K562 (cell line): ENCODE data around the gene GNAZ. TPM values are rescaled to one million over a fixed set of nuclear protein-coding genes. Genes with fewer than 3 reads are reported as not detected.
A peak's percentile ranks its signal among the peaks of the same experiment; 100 is the strongest.

Source experiments
- ATAC-seq: fragments of 200-7000 bp; cut with Tn5 transposase; 3 replicates; pipeline ENCODE4 v1.9.1; 2020; ENCODE audit warnings: moderate library complexity
- BruUV-seq: library from RNA; stranded (reverse); fragments of 400-500 nt; replicated peaks from 2 replicates; lab custom pipeline; 2021; lab: Mats Ljungman, UMichigan
- CTCF ChIA-PET: fragments of 300-600 bp; formaldehyde crosslinking; extraction: SDS; loops from one replicate; lab custom pipeline; 2021; ENCODE audit warnings: low intra/inter-chr PET ratio; lab: Yijun Ruan, JAX
- POLR2A ChIA-PET: fragments of 300-600, 350-650 bp; sonication (Branson Sonifier 250); formaldehyde crosslinking; extraction: SDS; loops from one replicate; lab custom pipeline; 2021; ENCODE audit warnings: antibody characterized with exemption, inconsistent platforms; lab: Yijun Ruan, JAX
- DNase-seq, 4 experiments: peaks; one replicate each; pipeline versions ENCODE4 v3.0.0 to v3.0.0-alpha.2; 2011 to 2018; ENCODE audit warnings: low spot score in 3 of 4, mixed read lengths in 3 of 4; ENCODE audit errors: extremely low read depth in 1 of 4
- FAIRE-seq: peaks from 2 replicates; lab custom pipeline; 2011; peaks lifted over from hg19 to GRCh38; lab: Jason Lieb, UNC
- H2AFZ ChIP-seq: 2 replicates; pipeline ENCODE4 v1.6.0; 2011; ENCODE audit warnings: low read depth, low read length, control low read depth, inconsistent platforms
- H3K27ac ChIP-seq: fragments of 200-600 bp; 3 replicates; pipeline ENCODE4 v1.8.0; 2011; ENCODE audit warnings: low read depth, mild to moderate bottlenecking, control low read depth, inconsistent platforms, low read length, moderate library complexity, mixed read lengths; ENCODE audit errors: extremely low read depth
- H3K27me3 ChIP-seq, 2 experiments: fragments of 300-600 bp in 1 of 2; 2 replicates in 1 of 2; 3 replicates in 1 of 2; pipeline versions ENCODE4 v1.6.0 to v1.8.0; 2011; ENCODE audit warnings: inconsistent platforms in 2 of 2, low read length in 2 of 2, mild to moderate bottlenecking in 1 of 2, mixed read lengths in 1 of 2, moderate library complexity in 1 of 2; ENCODE audit not compliant: control insufficient read depth in 2 of 2, insufficient read depth in 2 of 2
- H3K36me3 ChIP-seq: fragments of 300-600 bp; 3 replicates; pipeline ENCODE4 v1.8.0; 2011; ENCODE audit warnings: mild to moderate bottlenecking, low read length, inconsistent platforms; ENCODE audit not compliant: control insufficient read depth, insufficient read depth
- H3K4me1 ChIP-seq, 2 experiments: fragments of 200-600 bp in 1 of 2; replicated peaks in 1 of 2; 2 replicates in 1 of 2; 3 replicates in 1 of 2; pipeline versions ENCODE4 v1.5.1 to v1.8.0; 2011; ENCODE audit warnings: inconsistent platforms in 2 of 2, low read length in 2 of 2, mild to moderate bottlenecking in 1 of 2, mixed read lengths in 1 of 2, moderate library complexity in 1 of 2; ENCODE audit not compliant: control insufficient read depth in 2 of 2, insufficient read depth in 2 of 2
- H3K4me2 ChIP-seq: 2 replicates; pipeline ENCODE4 v1.6.1; 2011; ENCODE audit warnings: low read length, control low read depth, inconsistent platforms, mixed read lengths; ENCODE audit not compliant: insufficient read depth
- H3K4me3 ChIP-seq: fragments of 200-600 bp; sonication (generic), shearing (Covaris generic); 2 replicates; pipeline ENCODE4 v1.5.1; 2016; ENCODE audit warnings: control low read depth, inconsistent platforms
- H3K79me2 ChIP-seq: fragments of 200-600 bp; 3 replicates; pipeline ENCODE4 v1.8.0; 2011; ENCODE audit warnings: low read length, inconsistent platforms; ENCODE audit not compliant: control insufficient read depth, insufficient read depth
- H3K9ac ChIP-seq, 2 experiments: 2 replicates each; pipeline versions ENCODE4 v1.6.0 to v1.6.1; 2011; ENCODE audit warnings: low read depth in 2 of 2, low read length in 2 of 2, control low read depth in 1 of 2, inconsistent platforms in 1 of 2, mild to moderate bottlenecking in 1 of 2, mixed read lengths in 1 of 2; ENCODE audit not compliant: insufficient read depth in 1 of 2
- H3K9me1 ChIP-seq: one replicate; pipeline ENCODE4 v1.6.0; 2011; ENCODE audit warnings: inconsistent platforms, mild to moderate bottlenecking, low read length, moderate library complexity; ENCODE audit not compliant: control insufficient read depth, insufficient read depth
- H3K9me3 ChIP-seq: replicated peaks from 2 replicates; pipeline ENCODE4 v1.5.1; 2011; ENCODE audit warnings: low read depth, low read length, inconsistent platforms; ENCODE audit not compliant: control insufficient read depth, insufficient read depth
- H4K20me1 ChIP-seq: replicated peaks from 2 replicates; pipeline ENCODE4 v1.6.1; 2011; ENCODE audit warnings: low read length, inconsistent platforms, mixed read lengths; ENCODE audit not compliant: control insufficient read depth, insufficient read depth
- FOXA1 ChIP-seq: fragments of 450-650 bp; IDR thresholded peaks from 2 replicates; pipeline ENCODE4 v1.6.1; 2016; ENCODE audit warnings: mild to moderate bottlenecking, borderline replicate concordance
- KDM2B ChIP-seq: fragments of 250-450 bp; sonication (Bioruptor Pico); IDR thresholded peaks from 2 replicates; pipeline ENCODE4 v1.8.0; 2021; ENCODE audit warnings: mild to moderate bottlenecking, moderate library complexity
- LCOR ChIP-seq: sonication (generic); formaldehyde crosslinking; IDR thresholded peaks from 2 replicates; pipeline ENCODE4 v1.8.0; 2022; ENCODE audit warnings: mild to moderate bottlenecking, missing genetic modification reagents
- MCM2 ChIP-seq: fragments of 450-650 bp; IDR thresholded peaks from 2 replicates; pipeline ENCODE4 v1.6.1; 2017; ENCODE audit warnings: low read depth, mild to moderate bottlenecking
- MYBL2 ChIP-seq, 2 experiments: fragments of 450-650 bp in 1 of 2; sonication (generic) in 1 of 2; formaldehyde crosslinking in 1 of 2; IDR thresholded peaks; 2 replicates each; pipeline versions ENCODE4 v1.6.1 to v1.8.1; 2017 to 2022; ENCODE audit warnings: borderline replicate concordance in 1 of 2, inconsistent platforms in 1 of 2, low read depth in 1 of 2, mild to moderate bottlenecking in 1 of 2, missing genetic modification reagents in 1 of 2, moderate library complexity in 1 of 2
- NFYB ChIP-seq: IDR thresholded peaks from 2 replicates; pipeline ENCODE4 v1.6.1; 2011; ENCODE audit warnings: mild to moderate bottlenecking, moderate library complexity; ENCODE audit not compliant: insufficient read length; ENCODE audit errors: extremely low read depth
- ZNF23 ChIP-seq: fragments of 250-450 bp; sonication (Bioruptor Pico); IDR thresholded peaks from 2 replicates; pipeline ENCODE4 v1.4.0; 2020; ENCODE audit warnings: mild to moderate bottlenecking
- WGBS: fragments of 100-300 bp; shearing (Covaris generic); methylation state at CpG from one replicate; pipeline ENCODE4 v1.1.6; 2016; ENCODE audit warnings: low coverage, mixed read lengths; ENCODE audit not compliant: insufficient coverage; ENCODE audit errors: missing lambda C conversion rate; 5-methylcytosine and 5-hydroxymethylcytosine counted together
- in situ Hi-C: fragments of 300-500 bp; cut with MboI; formaldehyde crosslinking; loops from 4 replicates; pipeline ENCODE4 v1.15.0; 2018; ENCODE audit warnings: inconsistent platforms, mixed read lengths
- intact Hi-C: fragments of 100-400 bp; cut with micrococcal nuclease; formaldehyde crosslinking; loops from 2 replicates; pipeline ENCODE4 v1.14.2; 2022
- polyA plus RNA-seq, 8 experiments: library from polyadenylated mRNA; depleted of rRNA in 4 of 8; stranded (reverse) in 5 of 8; unstranded in 3 of 8; fragments of >200 nt; fragmentation: Nextera tagmentation in 2 of 8; fragmentation: Illumina TruSeq in 1 of 8; extraction: Ambion mirVana in 2 of 8; extraction: Trizol in 1 of 8; gene quantifications; 2 replicates each; pipeline versions ENCODE4 v1.2.1 to v1.2.3, GENCODE V29; 2011 to 2014; ENCODE audit warnings: inconsistent platforms in 1 of 8, missing spikeins in 1 of 8
- total RNA-seq, 7 experiments: library from RNA; depleted of rRNA in 6 of 7; stranded (reverse); fragments of >200 nt in 6 of 7; fragmentation: Illumina TruSeq in 2 of 7; extraction: Trizol in 2 of 7; gene quantifications; 2 replicates each; pipeline versions ENCODE4 v1.2.1 to v1.2.3, GENCODE V29; 2011 to 2021; ENCODE audit warnings: low replicate concordance in 1 of 7
- TF ChIP-seq, protein P1 (sequence below): fragments of 250-450 bp; sonication (Bioruptor Pico); IDR thresholded peaks from 2 replicates; pipeline ENCODE4 v1.8.0; 2022; ENCODE audit warnings: inconsistent platforms
- TF ChIP-seq, protein P2 (sequence below): sonication (generic); formaldehyde crosslinking; IDR thresholded peaks from 2 replicates; pipeline ENCODE4 v1.8.1; 2023; ENCODE audit warnings: mild to moderate bottlenecking, missing genetic modification reagents, moderate library complexity
- TF ChIP-seq, protein P3 (sequence below): fragments of 450-650 bp; IDR thresholded peaks from one replicate; pipeline ENCODE4 v1.6.1; 2018; ENCODE audit warnings: mild to moderate bottlenecking, moderate library complexity; ENCODE audit not compliant: partially characterized antibody
- TF ChIP-seq, protein P4 (sequence below): sonication (generic); formaldehyde crosslinking; IDR thresholded peaks from 2 replicates; pipeline ENCODE4 v1.8.1; 2023; ENCODE audit warnings: mild to moderate bottlenecking, missing genetic modification reagents

Gene GNAZ
- total and polyA plus RNA-seq, 9 of the 15 experiments (the other 6 are each of a cell fraction or from before 2014, with no cell fraction given), result 0.04 to 0.22 (median 0.13) TPM; not detected in 3

DNA sequence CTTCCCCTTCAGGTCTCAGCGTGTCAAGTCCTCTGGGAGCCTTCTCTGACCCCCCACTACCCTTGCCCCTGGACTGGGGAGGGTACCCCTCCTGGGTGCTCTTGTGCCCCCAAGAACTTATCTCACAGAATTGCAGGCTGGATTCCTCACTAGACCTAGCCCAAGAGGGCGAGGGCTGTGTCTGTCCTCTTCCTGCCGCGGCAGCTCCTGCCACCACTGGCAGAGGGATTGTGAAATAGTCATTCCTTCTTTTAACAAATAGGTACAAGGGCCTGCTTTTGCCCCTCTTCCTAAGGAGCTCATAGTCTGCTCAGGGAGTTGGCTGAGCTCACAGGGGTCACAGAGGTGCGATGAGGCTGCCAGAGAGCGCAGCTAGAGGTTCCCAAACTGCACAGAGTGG, 80.4 kb downstream of the GNAZ start (continued):
- TF ChIP-seq MYBL2 (IDR thresholded peaks at IDR 0.05; ENCODE audit: low read depth) (no peak), MYBL2 (CRISPR knock-in tag; IDR thresholded peaks at IDR 0.05; ENCODE audit: borderline replicate concordance) (no peak), LCOR (CRISPR knock-in tag) (no peak), ZNF23 (CRISPR knock-in tag) (no peak), NFYB (no peak)

DNA sequence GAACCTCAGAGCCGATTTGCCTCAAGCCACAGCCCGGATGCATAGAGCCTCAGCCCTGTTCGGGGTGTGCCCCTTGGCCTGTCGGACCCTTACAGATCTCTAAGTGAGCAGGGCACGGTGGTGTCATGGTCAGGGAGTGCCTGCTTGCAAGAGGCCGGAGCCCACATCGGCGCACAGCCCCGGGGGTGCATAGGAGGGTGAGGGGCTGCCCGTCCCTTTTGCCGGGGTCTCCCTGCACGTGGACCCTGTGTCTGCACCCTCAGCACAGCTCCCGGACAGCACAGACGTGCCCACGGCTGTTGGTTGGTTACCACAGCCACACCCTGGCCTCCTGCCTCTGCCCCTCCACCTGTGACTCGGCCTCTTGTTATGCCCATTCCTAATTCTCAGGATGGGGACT, 81.5 kb downstream of the GNAZ start:
- POLR2A ChIA-PET, result interaction anchor here (1.3 to 86.5 kb wide), 6 partner anchors 10 to 49 kb away, joined by 6 to 3476 read pairs (median 14); partner anchors contain the start of genes BCR and RSPH14
- no peak overlapping the region for H2AFZ ChIP-seq
- TF ChIP-seq KDM2B (CRISPR knock-in tag) (no peak), MCM2 (no peak), FOXA1 (no peak)
- TF ChIP-seq, protein P1, sequence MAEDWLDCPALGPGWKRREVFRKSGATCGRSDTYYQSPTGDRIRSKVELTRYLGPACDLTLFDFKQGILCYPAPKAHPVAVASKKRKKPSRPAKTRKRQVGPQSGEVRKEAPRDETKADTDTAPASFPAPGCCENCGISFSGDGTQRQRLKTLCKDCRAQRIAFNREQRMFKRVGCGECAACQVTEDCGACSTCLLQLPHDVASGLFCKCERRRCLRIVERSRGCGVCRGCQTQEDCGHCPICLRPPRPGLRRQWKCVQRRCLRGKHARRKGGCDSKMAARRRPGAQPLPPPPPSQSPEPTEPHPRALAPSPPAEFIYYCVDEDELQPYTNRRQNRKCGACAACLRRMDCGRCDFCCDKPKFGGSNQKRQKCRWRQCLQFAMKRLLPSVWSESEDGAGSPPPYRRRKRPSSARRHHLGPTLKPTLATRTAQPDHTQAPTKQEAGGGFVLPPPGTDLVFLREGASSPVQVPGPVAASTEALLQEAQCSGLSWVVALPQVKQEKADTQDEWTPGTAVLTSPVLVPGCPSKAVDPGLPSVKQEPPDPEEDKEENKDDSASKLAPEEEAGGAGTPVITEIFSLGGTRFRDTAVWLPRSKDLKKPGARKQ (CRISPR knock-in tag), result no peak
- TF ChIP-seq, protein P2, sequence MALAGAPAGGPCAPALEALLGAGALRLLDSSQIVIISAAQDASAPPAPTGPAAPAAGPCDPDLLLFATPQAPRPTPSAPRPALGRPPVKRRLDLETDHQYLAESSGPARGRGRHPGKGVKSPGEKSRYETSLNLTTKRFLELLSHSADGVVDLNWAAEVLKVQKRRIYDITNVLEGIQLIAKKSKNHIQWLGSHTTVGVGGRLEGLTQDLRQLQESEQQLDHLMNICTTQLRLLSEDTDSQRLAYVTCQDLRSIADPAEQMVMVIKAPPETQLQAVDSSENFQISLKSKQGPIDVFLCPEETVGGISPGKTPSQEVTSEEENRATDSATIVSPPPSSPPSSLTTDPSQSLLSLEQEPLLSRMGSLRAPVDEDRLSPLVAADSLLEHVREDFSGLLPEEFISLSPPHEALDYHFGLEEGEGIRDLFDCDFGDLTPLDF, result peak; percentile 21; the same call in 1 of the 2 replicates
- TF ChIP-seq, protein P3, sequence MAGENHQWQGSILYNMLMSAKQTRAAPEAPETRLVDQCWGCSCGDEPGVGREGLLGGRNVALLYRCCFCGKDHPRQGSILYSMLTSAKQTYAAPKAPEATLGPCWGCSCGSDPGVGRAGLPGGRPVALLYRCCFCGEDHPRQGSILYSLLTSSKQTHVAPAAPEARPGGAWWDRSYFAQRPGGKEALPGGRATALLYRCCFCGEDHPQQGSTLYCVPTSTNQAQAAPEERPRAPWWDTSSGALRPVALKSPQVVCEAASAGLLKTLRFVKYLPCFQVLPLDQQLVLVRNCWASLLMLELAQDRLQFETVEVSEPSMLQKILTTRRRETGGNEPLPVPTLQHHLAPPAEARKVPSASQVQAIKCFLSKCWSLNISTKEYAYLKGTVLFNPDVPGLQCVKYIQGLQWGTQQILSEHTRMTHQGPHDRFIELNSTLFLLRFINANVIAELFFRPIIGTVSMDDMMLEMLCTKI, result no peak
- TF ChIP-seq, protein P4, sequence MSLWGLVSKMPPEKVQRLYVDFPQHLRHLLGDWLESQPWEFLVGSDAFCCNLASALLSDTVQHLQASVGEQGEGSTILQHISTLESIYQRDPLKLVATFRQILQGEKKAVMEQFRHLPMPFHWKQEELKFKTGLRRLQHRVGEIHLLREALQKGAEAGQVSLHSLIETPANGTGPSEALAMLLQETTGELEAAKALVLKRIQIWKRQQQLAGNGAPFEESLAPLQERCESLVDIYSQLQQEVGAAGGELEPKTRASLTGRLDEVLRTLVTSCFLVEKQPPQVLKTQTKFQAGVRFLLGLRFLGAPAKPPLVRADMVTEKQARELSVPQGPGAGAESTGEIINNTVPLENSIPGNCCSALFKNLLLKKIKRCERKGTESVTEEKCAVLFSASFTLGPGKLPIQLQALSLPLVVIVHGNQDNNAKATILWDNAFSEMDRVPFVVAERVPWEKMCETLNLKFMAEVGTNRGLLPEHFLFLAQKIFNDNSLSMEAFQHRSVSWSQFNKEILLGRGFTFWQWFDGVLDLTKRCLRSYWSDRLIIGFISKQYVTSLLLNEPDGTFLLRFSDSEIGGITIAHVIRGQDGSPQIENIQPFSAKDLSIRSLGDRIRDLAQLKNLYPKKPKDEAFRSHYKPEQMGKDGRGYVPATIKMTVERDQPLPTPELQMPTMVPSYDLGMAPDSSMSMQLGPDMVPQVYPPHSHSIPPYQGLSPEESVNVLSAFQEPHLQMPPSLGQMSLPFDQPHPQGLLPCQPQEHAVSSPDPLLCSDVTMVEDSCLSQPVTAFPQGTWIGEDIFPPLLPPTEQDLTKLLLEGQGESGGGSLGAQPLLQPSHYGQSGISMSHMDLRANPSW (CRISPR knock-in tag), result 0 out of 2 replicates have a peak, but pooled peaks have one; percentile 52
- TF ChIP-seq, all 486 proteins: peak for 2
- Histone ChIP-seq H3K4me1 (peaks cover under 1 to 28% of the 10 kb centered on the region in 2 experiments; a peak in 4 of 5 replicates), H3K9me1 (peaks cover 4% of the 10 kb centered on the region), H3K36me3 (no peaks in the 10 kb centered on the region), H3K79me2 (no peaks in the 10 kb centered on the region), H3K4me2 (no peak overlapping the region), H3K27ac (no peak overlapping the region), H3K27me3 (peaks cover 75 to 88% of the 10 kb centered on the region in 2 experiments), H3K9ac (peak overlapping the region in 1 of 2 experiments; percentile 10; a peak in 1 of 4 replicates), H3K4me3 (no peak overlapping the region), H4K20me1 (peaks cover 81% of the 10 kb centered on the region), H3K9me3 (no peaks in the 10 kb centered on the region)
- peak in 2 of 4 experiments; percentile 60 to 62 for DNase-seq
- peak; percentile 1; the same call in 1 of the 3 replicates for ATAC-seq
- 3% methylated on average over 16 of the region's 16 CpGs for WGBS
- in situ Hi-C loops, result loop anchor here (25.0 kb wide), 1 partner anchor 435 kb away; the partner anchor contains the start of gene IGLL1
- intact Hi-C loops, result no loop called here
- no peak for FAIRE-seq
- CTCF ChIA-PET, result interaction anchor here (1.1 kb wide), 1 partner anchor 193 kb away, joined by 3 read pairs; no protein-coding TSS in a partner anchor
- no TSS peak for BruUV-seq
